Astrocyte of the spinal cord (primary cell): ENCODE results near the gene ASTN2.

Experiments
- DNase-seq: peaks from one replicate; pipeline ENCODE4 v3.0.0; 2011; ENCODE audit warnings: low read depth, low spot score
- H3K4me3 ChIP-seq: 2 replicates; pipeline ENCODE4 v1.5.1; 2011; ENCODE audit warnings: low read depth, mild to moderate bottlenecking, low read length, moderate library complexity
- in situ Hi-C: cut with HindIII; loops from 2 replicates; pipeline ENCODE4 v1.10.0; 2017; ENCODE audit warnings: low sequenced_read_pairs
- TF ChIP-seq, protein P1 (sequence below): IDR thresholded peaks from 2 replicates; pipeline ENCODE4 v1.5.1; 2012; ENCODE audit warnings: low read depth, mild to moderate bottlenecking, low read length, inconsistent platforms

The ASTN2 gene

DNA sequence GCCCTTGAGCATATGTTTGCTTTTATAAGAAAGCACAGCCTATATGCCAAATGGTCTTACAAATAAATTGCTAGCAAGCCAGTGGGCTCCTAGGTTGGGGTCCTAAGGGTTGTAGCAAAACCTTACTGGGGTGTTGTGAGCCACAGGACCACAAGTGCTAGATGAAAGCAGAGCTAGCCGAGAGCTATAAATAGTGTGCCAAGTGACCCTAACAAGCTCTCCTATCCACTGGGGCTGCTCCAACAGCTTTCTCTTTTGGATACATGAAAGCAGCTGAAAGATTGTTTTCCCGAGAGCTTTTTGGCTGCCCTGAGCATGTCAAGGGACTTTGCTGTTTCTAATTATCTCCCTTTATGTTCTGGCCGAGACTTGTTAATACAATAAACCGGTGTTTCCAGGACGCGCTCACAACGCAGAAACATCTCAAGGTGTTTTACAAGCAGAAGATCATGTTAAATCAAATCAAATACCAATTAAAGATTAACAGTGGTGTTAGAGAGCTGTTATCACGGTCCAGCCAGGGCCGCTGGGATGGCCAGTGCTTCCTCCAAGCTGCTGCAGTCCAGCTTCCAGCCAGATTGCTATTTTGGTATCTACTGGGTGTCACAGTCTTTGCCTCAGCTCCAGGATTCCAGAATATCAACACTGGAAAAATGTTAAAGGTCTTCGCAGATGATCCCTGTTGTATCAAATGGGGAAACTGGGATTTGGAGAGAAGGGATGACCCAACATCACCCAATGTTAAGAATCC is 351.0 kb downstream of the ASTN2 start:
- DNase-seq = no peak
- no peak overlapping the region for H3K4me3 ChIP-seq
- TF ChIP-seq, protein P1, sequence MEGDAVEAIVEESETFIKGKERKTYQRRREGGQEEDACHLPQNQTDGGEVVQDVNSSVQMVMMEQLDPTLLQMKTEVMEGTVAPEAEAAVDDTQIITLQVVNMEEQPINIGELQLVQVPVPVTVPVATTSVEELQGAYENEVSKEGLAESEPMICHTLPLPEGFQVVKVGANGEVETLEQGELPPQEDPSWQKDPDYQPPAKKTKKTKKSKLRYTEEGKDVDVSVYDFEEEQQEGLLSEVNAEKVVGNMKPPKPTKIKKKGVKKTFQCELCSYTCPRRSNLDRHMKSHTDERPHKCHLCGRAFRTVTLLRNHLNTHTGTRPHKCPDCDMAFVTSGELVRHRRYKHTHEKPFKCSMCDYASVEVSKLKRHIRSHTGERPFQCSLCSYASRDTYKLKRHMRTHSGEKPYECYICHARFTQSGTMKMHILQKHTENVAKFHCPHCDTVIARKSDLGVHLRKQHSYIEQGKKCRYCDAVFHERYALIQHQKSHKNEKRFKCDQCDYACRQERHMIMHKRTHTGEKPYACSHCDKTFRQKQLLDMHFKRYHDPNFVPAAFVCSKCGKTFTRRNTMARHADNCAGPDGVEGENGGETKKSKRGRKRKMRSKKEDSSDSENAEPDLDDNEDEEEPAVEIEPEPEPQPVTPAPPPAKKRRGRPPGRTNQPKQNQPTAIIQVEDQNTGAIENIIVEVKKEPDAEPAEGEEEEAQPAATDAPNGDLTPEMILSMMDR = no peak
- in situ Hi-C loops = no loop called here

DNA sequence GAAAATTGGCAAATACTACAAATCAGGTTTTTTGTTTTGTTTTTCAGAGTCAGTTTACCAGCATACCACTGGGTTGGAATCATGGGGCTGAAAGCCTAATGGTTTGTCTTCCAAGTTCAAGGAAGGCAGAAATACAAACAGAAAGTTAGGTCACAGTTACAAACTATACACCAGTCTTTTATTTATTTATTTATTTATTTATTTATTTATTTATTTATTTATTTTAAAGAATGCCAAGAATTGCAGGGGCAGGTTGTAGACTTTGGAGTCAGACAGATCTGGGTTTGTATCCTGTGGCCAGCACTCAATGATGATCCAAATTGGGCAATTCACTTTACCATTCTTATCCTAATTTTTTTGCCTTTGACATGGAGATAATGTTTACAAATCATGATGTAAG is 353.9 kb downstream of the ASTN2 start:
- in situ Hi-C loops = no loop called here
- no peak for DNase-seq
- TF ChIP-seq, protein P1 = no peak
- no peak overlapping the region for H3K4me3 ChIP-seq

DNA sequence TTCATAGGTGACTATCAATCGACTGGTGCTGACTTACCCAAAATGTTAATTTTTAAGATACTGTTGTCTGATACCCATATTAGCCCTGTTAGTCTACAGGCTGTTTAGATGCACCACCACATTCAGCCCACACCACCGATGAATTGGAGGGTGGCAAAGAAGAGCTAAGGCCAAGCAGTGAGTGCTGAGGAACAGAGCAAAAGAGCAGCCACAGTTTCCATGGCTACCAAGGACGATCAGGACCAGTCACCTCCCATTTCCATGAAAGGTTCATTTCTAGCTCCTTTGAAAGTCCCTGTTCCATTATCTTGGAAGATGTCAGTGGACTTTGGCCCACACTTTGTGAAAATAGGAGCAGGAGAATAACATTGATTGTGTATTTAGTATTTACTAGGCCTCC is 364.9 kb downstream of the ASTN2 start:
- DNase-seq = no peak
- TF ChIP-seq, protein P1 = no peak
- no peak overlapping the region for H3K4me3 ChIP-seq
- in situ Hi-C loops = no loop called here

DNA sequence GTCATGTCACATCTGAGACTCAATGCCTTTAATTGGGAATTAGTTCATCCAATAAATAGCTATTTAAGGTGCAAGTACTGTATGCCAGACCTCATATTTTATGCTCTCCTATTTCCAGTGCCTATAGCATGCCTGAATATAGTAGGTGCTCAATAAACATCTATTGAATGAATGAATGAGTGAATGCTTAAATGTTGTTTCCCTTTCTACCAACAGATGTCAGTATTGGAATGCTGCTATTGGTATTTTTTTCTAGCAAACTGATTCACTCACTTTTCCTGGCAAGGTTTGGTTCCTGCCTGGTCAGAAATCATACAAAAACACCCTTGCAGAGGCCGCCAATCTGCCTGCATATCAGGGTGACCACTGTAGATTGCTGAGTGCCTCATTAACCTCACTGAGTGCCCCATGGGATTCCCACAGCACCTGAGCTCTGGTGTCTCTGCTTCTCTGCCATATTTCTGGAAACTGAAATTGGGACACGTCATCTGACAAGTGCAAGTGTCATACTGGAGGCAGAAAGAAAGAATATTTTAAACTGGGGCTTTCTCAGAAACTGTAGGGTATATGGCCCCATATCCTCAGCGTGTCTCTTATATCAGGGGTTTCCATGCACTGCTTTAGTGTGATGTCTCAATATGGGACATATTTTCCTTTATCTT is 368.1 kb downstream of the ASTN2 start:
- DNase-seq = no peak
- no peak overlapping the region for H3K4me3 ChIP-seq
- in situ Hi-C loops = no loop called here
- TF ChIP-seq, protein P1 = no peak

DNA sequence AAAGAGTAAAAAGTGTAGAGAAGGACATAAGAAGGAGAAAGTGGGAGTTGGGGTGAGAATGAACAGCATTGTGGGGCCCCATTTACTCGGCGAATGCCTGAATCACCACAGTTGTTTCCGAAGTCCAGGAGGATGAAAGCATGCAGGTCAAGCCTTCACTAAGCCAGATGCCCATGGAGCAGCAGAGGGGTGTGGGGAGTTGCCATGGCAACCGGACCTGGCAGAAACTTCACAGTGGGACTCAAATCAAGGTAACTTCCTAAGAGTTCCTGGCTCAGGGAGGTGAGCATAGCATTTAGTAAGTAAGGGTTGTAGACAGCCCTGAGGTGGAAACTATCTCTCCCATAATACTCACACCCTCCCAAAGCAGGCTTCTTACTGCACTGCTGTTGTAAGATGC is 370.6 kb downstream of the ASTN2 start:
- TF ChIP-seq, protein P1 = no peak
- H3K4me3 ChIP-seq = no peak overlapping the region
- in situ Hi-C loops = no loop called here
- DNase-seq = no peak

DNA sequence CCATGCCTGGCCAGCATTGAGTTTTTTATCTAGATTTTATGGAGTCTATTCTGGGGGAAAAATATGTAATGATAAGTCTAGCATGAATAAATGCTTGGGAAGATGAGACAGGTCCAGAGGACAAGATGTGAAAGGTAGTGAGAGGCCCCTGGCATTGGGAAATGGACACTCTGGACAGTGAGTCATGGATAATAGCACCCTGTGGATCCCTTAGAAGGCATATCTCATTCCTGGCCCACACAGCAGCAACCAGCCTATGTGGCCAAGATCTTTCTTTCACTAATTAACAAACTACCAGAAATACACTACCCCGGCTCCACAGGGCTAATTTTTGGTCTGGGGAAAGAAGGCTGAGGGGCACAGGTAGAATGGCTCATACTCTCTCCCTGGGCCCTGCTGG is 371.7 kb downstream of the ASTN2 start:
- H3K4me3 ChIP-seq = no peak overlapping the region
- in situ Hi-C loops = no loop called here
- TF ChIP-seq, protein P1 = no peak
- DNase-seq = no peak
